ENCODE results near the gene ENPP6. TPM values are rescaled to one million over a fixed set of nuclear protein-coding genes. Genes with fewer than 3 reads are reported as not detected.

The ENPP6 gene
- total RNA-seq, 4 donors from 2014 or later = 0.57 TPM; not detected in 3

- Histone ChIP-seq H3K4me3 (no peak overlapping the region), H3K36me3 (no peaks in the 10 kb centered on the region), H3K27me3 (no peaks in the 10 kb centered on the region), H3K9me3 (no peaks in the 10 kb centered on the region), H3K27ac (no peak overlapping the region), H3K4me1 (no peaks in the 10 kb centered on the region)
- WGBS, 2 donors = 92% methylated on average over 13 to 14 of the region's 14 CpGs
- intact Hi-C loops (cut with DNase I) = no loop called here
- DNase-seq = no peak
- TF ChIP-seq CTCF (IDR thresholded peaks at IDR 0.05) (no peak), POLR2A (IDR thresholded peaks at IDR 0.05) (no peak)
These were observed 12.4 kb downstream of the ENPP6 start for GRCh38 chr4:184205243-184205642.

- WGBS, 2 donors = 93 to 96% methylated on average over 6 of the region's 6 CpGs
- Histone ChIP-seq H3K36me3 (no peaks in the 10 kb centered on the region), H3K27me3 (no peaks in the 10 kb centered on the region), H3K4me1 (no peaks in the 10 kb centered on the region), H3K4me3 (no peak overlapping the region), H3K27ac (no peak overlapping the region), H3K9me3 (no peaks in the 10 kb centered on the region)
- TF ChIP-seq POLR2A (IDR thresholded peaks at IDR 0.05) (no peak), CTCF (IDR thresholded peaks at IDR 0.05) (no peak)
- DNase-seq = no peak
- intact Hi-C loops (cut with DNase I) = no loop called here
These were observed 14.4 kb downstream of the ENPP6 start for GRCh38 chr4:184203300-184203699.

GRCh38 chr4:184201179-184201578 lies 16.5 kb downstream of the ENPP6 start:
- no peaks in the 10 kb centered on the region for H3K36me3 ChIP-seq
- H3K27ac ChIP-seq = no peak overlapping the region
- WGBS, 2 donors = 29 to 65% methylated on average over 3 to 5 of the region's 7 CpGs
- intact Hi-C loops (cut with DNase I) = no loop called here
- no peak for TF ChIP-seq CTCF (IDR thresholded peaks at IDR 0.05)
- no peak for TF ChIP-seq POLR2A (IDR thresholded peaks at IDR 0.05)
- no peak overlapping the region for H3K4me3 ChIP-seq
- no peaks in the 10 kb centered on the region for H3K27me3 ChIP-seq
- H3K9me3 ChIP-seq = no peaks in the 10 kb centered on the region
- no peaks in the 10 kb centered on the region for H3K4me1 ChIP-seq
- DNase-seq = no peak

GRCh38 chr4:184200296-184200695 lies 17.4 kb downstream of the ENPP6 start:
- no peaks in the 10 kb centered on the region for H3K9me3 ChIP-seq
- H3K4me1 ChIP-seq = no peaks in the 10 kb centered on the region
- no peak for DNase-seq
- H3K27me3 ChIP-seq = no peaks in the 10 kb centered on the region
- no peaks in the 10 kb centered on the region for H3K36me3 ChIP-seq
- TF ChIP-seq CTCF (IDR thresholded peaks at IDR 0.05) (no peak), POLR2A (IDR thresholded peaks at IDR 0.05) (no peak)
- WGBS, 2 donors = 79 to 90% methylated on average over 9 to 11 of the region's 12 CpGs
- intact Hi-C loops (cut with DNase I) = no loop called here
- no peak overlapping the region for H3K27ac ChIP-seq
- no peak overlapping the region for H3K4me3 ChIP-seq

DNA sequence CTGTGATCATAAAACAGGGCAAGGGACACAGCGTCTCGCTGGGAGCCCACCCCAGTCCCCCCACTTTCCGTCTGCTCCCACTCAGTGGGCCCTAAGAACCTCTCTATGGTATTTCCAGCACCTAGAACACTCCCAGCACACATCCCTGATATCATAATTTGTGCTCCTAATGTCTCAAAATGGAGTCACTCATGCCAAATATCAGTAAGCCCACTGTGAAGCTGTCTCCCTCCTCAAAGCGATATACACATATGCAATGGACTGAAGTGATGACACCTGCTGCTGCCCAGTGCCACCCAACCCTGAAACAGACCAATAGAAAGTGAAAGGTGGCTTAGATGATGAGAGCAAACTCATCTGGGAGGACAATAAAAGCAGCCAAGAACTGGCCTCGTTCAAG lies 17.9 kb downstream of the ENPP6 start:
- Histone ChIP-seq H3K27me3 (no peaks in the 10 kb centered on the region), H3K4me1 (no peaks in the 10 kb centered on the region), H3K4me3 (no peak overlapping the region), H3K9me3 (no peaks in the 10 kb centered on the region), H3K27ac (no peak overlapping the region), H3K36me3 (no peaks in the 10 kb centered on the region)
- DNase-seq = no peak
- 78 to 87% methylated on average over 5 of the region's 5 CpGs for WGBS, 2 donors
- intact Hi-C loops (cut with DNase I) = no loop called here
- TF ChIP-seq CTCF (IDR thresholded peaks at IDR 0.05) (no peak), POLR2A (IDR thresholded peaks at IDR 0.05) (no peak)
